K562 (cell line): ENCODE data around the gene DNAH9. TPM values are rescaled to one million over a fixed set of nuclear protein-coding genes. Genes with fewer than 3 reads are reported as not detected.

ENCODE experiments used
- COPS2 ChIP-seq: fragments of 450-650 bp; conservative IDR thresholded peaks from 2 replicates; pipeline ENCODE4 v1.6.1; 2016; ENCODE audit warnings: mild to moderate bottlenecking, moderate library complexity
- MECOM ChIP-seq: fragments of 250-450 bp; sonication (Bioruptor Pico); IDR thresholded peaks from 2 replicates; pipeline ENCODE4 v1.8.0; 2022; ENCODE audit warnings: inconsistent platforms
- ZNF592 ChIP-seq: fragments of 450-650 bp; IDR thresholded peaks from 2 replicates; pipeline ENCODE4 v1.6.1; 2017; ENCODE audit warnings: antibody characterized with exemption, mild to moderate bottlenecking
- ZNF75A ChIP-seq: fragments of 450-650 bp; formaldehyde crosslinking; IDR thresholded peaks from 2 replicates; pipeline ENCODE4 v1.4.0; 2020; ENCODE audit warnings: mild to moderate bottlenecking
- polyA plus RNA-seq, 8 experiments: library from polyadenylated mRNA; depleted of rRNA in 4 of 8; stranded (reverse) in 5 of 8; unstranded in 3 of 8; fragments of >200 nt; fragmentation: Nextera tagmentation in 2 of 8; fragmentation: Illumina TruSeq in 1 of 8; extraction: Ambion mirVana in 2 of 8; extraction: Trizol in 1 of 8; gene quantifications; 2 replicates each; pipeline versions ENCODE4 v1.2.1 to v1.2.3, GENCODE V29; 2011 to 2014; ENCODE audit warnings: inconsistent platforms in 1 of 8, missing spikeins in 1 of 8
- total RNA-seq, 7 experiments: library from RNA; depleted of rRNA in 6 of 7; stranded (reverse); fragments of >200 nt in 6 of 7; fragmentation: Illumina TruSeq in 2 of 7; extraction: Trizol in 2 of 7; gene quantifications; 2 replicates each; pipeline versions ENCODE4 v1.2.1 to v1.2.3, GENCODE V29; 2011 to 2021; ENCODE audit warnings: low replicate concordance in 1 of 7
- TF ChIP-seq, protein P1 (sequence below), 2 experiments: fragments of 450-650 bp in 1 of 2; sonication (generic) in 1 of 2; formaldehyde crosslinking in 1 of 2; IDR thresholded peaks; 2 replicates each; pipeline versions ENCODE4 v1.7.1 to v1.9.0; 2016 to 2022; ENCODE audit warnings: inconsistent platforms in 1 of 2, mild to moderate bottlenecking in 1 of 2, missing genetic modification reagents in 1 of 2
- TF ChIP-seq, protein P2 (sequence below): sonication (generic); formaldehyde crosslinking; IDR thresholded peaks from 2 replicates; pipeline ENCODE4 v1.9.0; 2022; ENCODE audit warnings: mild to moderate bottlenecking, missing genetic modification reagents

Gene DNAH9
- total and polyA plus RNA-seq, 9 of the 15 experiments (the other 6 are each of a cell fraction or from before 2014, with no cell fraction given): not detected

GRCh38 chr17:11739351-11739750 lies 141.1 kb downstream of the DNAH9 start (continued):
- TF ChIP-seq, protein P1, sequence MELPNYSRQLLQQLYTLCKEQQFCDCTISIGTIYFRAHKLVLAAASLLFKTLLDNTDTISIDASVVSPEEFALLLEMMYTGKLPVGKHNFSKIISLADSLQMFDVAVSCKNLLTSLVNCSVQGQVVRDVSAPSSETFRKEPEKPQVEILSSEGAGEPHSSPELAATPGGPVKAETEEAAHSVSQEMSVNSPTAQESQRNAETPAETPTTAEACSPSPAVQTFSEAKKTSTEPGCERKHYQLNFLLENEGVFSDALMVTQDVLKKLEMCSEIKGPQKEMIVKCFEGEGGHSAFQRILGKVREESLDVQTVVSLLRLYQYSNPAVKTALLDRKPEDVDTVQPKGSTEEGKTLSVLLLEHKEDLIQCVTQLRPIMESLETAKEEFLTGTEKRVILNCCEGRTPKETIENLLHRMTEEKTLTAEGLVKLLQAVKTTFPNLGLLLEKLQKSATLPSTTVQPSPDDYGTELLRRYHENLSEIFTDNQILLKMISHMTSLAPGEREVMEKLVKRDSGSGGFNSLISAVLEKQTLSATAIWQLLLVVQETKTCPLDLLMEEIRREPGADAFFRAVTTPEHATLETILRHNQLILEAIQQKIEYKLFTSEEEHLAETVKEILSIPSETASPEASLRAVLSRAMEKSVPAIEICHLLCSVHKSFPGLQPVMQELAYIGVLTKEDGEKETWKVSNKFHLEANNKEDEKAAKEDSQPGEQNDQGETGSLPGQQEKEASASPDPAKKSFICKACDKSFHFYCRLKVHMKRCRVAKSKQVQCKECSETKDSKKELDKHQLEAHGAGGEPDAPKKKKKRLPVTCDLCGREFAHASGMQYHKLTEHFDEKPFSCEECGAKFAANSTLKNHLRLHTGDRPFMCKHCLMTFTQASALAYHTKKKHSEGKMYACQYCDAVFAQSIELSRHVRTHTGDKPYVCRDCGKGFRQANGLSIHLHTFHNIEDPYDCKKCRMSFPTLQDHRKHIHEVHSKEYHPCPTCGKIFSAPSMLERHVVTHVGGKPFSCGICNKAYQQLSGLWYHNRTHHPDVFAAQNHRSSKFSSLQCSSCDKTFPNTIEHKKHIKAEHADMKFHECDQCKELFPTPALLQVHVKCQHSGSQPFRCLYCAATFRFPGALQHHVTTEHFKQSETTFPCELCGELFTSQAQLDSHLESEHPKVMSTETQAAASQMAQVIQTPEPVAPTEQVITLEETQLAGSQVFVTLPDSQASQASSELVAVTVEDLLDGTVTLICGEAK (IDR thresholded peaks at IDR 0.05): no peak
- TF ChIP-seq, protein P1 (CRISPR knock-in tag; IDR thresholded peaks at IDR 0.05): no peak
- TF ChIP-seq MECOM (CRISPR knock-in tag) (no peak), COPS2 (no peak), ZNF75A (CRISPR knock-in tag) (no peak), ZNF592 (no peak)
- TF ChIP-seq, protein P2, sequence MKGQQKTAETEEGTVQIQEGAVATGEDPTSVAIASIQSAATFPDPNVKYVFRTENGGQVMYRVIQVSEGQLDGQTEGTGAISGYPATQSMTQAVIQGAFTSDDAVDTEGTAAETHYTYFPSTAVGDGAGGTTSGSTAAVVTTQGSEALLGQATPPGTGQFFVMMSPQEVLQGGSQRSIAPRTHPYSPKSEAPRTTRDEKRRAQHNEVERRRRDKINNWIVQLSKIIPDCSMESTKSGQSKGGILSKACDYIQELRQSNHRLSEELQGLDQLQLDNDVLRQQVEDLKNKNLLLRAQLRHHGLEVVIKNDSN: no peak
